ENCODE data around the gene AATF.

DNA sequence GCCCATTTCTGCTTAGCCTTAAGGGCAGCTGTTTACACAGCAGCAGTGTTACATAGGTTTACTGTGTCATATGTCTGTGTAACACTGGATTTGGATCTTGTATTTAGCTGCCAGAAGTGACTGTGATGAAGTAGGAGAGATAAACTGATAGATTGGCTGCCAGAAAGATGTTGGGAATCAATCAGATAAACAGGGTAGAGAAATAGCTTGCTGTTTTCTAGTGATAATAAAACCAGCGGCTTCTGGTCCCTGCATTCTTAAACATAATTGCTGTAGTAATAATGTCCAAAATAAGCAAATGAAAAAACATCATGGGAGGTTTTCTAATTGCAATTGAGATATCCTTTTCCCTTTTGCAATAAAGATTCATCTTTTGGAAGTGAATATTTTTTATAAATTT lies 68.7 kb downstream of the AATF start:
- TF ChIP-seq, protein P1, sequence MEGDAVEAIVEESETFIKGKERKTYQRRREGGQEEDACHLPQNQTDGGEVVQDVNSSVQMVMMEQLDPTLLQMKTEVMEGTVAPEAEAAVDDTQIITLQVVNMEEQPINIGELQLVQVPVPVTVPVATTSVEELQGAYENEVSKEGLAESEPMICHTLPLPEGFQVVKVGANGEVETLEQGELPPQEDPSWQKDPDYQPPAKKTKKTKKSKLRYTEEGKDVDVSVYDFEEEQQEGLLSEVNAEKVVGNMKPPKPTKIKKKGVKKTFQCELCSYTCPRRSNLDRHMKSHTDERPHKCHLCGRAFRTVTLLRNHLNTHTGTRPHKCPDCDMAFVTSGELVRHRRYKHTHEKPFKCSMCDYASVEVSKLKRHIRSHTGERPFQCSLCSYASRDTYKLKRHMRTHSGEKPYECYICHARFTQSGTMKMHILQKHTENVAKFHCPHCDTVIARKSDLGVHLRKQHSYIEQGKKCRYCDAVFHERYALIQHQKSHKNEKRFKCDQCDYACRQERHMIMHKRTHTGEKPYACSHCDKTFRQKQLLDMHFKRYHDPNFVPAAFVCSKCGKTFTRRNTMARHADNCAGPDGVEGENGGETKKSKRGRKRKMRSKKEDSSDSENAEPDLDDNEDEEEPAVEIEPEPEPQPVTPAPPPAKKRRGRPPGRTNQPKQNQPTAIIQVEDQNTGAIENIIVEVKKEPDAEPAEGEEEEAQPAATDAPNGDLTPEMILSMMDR (IDR thresholded peaks at IDR 0.05) = no peak
- no peak for TF ChIP-seq POLR2A (IDR thresholded peaks at IDR 0.05)
- no peak for TF ChIP-seq POLR2AphosphoS5 (IDR thresholded peaks at IDR 0.05)

Measured in prostate gland (tissue), 2 donors.